ENCODE measurements around the gene UTP11.

UTP11 gene

DNA sequence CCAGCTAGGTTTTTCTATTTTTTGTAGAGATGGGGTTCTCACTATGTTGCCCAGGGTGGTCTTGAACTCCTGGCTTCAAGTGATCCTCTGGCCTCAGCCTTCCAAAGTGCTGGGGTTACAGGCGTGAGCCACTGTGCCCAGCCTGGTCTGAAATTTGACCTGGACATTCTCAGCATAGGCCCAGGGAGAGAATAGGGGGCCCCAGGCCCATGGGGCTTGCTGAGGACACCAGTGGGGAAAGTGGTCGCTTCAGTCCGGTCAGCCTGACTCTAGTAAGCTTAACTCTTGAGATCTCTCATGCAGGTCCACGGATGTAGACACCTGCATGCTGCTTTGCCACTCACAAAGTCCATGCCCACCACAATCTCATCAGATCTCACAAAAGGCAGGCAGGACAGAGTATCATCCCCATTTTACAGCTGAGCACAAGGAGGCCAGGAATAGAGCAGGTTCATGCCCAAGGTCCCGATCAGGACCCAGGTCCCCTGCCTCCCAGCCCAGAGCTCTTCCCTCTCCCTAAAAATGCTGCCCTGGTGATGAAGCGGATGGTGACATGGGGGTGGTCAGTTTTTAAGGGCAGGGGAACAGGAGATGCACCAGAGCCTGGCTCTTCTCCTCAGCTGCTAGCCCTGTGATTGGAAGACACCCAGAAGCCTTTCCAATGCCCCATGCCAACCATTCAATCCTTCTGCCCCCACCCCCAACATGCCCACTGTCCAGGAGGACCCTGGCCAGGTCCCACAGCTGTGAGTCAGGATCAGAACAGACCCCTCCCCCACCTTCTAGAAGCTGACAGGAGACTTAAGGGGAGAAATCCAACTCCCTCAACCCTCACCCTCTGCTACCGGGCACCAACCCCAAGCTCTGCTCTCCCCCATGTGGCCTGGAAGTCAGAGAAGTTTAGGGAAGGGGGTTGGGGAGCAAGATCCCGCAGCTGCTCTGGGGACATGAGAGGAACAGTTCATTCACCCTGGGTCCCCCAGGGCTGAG lies 9.0 kb upstream of the UTP11 start:
- no peak for DNase-seq

DNA sequence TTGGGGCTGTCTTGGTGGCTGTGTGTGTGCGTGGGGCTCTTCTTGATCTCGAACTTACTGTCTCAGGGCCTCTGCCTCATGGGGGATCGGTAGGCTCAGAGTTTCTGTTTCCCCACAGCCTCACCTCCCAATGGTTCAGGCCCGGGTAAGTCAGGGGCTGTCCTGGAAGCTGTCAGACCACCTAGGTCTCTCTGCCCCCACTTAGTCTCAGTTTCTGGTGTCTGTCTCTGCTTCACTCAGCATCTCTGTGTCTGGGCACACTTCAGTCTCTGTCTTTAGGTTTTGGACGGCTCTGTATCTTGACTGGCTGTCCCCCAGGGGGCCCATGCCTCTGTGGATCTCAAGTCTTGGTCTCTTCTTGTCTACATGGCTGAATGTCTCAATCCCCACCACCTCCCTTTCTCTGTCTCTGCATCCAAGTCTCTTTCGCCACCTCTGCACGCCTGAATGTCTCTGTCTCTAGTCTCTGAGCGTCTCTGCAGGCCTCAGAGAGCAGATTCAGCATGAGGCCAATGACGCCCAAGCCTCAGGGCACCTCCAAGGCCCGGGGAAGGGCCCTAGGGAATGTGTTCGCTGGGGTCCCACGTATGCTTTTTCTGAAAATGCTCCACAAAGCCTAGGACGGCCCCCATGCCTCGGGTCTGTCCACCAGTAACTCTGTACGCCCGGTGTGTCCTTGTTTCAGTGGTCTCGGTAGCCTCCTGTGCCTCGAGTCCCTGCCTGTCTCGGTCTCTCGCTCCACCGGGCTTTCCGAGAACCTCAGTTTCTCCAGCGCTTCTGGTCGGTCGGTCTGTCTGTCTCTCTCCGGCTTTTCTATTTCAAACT lies 8.0 kb upstream of the UTP11 start:
- no peak for DNase-seq

DNA sequence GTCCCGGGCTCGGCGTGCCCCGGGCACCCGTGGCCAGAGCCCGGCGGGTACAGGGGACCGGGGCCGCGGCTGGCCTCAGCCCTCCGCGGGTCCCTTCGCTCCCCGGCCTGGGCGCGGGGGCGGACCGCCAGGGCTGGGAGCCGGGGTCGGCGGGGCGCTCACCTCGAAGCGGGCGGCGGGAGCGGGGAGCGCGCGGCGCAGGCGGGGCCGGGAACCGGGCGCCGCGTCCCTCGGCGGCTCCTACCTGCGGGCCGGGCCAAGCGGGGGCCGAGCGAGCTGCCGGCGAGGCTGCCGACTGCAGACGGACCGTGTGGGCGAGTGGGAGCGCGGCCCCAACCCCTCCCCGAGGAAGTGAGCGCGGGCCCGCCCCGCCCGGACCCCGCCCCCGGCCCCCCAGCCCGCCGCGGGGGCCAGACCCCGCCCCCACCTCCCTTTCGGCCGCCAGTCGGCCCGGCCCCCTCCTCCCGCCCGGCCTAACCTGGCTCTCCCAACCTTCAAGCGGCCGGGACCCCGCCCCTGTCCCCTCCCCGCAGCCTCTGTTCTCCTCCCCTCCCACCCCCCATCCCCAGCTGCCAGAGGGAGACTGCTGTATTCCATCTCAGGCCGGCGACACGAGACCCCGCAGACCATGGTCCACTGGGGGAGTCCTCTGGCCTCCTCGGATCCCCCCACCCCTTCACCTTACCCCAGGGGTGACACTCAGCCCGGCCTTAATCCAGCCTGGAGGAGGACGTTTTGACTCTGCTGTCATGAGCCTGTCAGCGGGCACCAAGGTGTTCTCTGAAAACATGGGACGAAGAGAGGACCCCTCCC lies 7.1 kb upstream of the UTP11 start, which contains the start of gene FHL3:
Gene FHL3, minus strand, starts transcription at position 320 of the 813 bp plus-strand sequence. CDS start 6,102 bp downstream, outside the sequence.
- peak; percentile 98 for DNase-seq

DNA sequence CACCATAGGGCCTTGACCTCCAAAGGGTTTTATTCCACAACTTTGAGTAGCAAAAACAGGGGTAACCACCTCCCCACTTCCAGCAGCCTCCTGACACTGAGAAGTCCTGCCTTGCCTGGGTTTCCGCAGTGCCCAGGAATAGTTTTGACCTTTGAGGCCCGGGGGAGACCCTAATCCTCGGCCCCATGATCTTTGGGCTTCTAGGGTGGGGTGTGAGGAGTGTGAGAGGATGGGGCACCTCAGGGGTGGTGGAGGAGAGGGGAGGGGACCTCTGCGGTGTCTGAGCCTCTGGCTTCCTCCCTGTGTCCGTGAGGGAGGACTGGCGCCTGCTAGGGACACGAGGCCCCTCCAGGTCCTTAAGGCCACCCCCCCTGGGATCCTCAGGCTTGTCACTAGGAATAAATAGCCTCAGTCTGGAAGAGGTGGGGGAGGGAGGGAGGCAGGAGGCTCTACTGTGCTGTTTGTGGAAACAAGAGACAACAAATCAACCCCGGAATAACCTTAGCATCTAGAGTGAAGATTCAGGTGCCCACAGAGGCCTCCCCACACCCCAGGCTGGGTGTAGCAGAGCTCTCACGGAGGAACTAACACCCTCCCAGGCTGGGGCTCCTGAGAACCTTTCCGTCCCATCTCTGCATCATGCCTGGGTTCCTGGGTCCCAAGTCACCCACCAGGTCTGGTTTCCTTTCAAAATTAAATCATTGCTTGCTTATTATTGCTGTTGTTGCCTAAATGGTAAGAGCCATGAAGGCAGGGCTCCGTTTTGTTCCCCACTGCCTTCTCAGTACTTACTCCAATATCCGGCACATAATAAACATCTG lies 6.3 kb upstream of the UTP11 start:
- DNase-seq, result no peak

DNA sequence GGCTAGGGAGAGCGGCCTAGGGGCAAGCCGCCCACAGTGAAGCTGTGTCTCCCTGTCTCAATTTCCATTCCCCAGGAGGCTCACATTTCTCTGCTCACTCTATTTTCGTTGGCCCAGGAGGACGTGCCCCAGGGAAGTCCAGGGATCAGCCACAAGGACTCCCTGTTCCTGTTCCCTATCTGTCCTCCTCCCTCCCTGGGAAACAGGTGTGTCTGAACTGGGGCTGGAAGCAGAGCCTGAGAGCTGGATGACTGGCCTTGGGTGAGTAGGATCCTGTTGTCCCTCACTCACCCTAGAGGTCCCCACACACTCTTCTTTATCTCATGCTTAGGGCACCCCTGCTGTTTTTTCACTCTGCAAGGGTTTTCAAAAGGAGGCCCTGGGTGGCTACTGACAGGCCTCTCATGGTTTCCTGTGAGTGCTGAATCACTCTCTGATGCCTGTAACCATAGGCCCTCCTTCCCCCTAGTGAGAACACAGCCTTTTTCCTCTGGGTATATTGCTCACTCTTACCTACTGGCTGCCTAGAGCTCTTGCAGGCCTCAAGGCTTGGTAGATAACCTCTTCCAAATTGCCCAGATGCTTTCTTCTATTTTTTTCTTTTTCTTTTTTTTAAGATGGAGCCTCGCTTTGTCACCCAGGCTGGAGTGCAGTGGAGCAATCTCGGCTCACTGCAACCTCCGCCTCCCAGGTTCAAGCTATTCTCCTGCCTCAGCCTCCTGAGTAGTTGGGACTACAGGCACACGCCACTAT lies 3.3 kb upstream of the UTP11 start:
- DNase-seq, result no peak

DNA sequence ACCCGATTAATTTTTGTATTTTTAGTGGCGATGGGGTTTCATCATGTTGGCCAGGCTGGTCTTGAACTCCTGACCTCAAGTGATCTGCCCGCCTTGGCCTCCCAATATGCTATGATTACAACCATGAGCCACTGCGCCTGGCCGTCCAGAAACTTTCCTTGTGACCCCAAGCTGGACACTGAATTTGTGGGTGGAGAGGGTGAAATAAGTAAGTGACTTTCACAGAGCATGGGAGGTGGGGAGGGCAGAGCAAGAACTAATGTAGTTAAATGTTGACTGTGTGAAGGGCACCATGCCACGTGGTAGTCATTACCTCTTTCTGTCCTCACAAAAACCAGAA lies 2.7 kb upstream of the UTP11 start:
- DNase-seq, result no peak

DNA sequence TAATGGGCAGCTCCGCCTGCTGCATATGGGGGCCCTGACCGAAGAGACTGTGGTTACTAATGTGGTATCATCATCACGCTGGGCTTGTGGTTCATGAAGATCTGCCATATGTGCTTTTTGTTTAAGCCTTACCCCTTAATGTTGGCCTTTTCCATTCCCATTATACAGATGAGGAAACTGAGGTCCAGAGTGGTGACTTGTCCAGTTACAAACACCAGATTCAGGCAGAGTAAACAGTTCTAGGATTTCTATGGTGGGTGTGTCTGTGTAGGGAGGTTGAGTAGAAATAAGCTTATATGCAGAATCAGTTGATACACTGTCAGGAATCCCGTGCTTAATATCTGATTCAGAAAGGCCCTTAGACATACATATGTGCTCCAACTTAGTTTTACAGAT lies 691 bp downstream of the UTP11 start:
- DNase-seq, result no peak

DNA sequence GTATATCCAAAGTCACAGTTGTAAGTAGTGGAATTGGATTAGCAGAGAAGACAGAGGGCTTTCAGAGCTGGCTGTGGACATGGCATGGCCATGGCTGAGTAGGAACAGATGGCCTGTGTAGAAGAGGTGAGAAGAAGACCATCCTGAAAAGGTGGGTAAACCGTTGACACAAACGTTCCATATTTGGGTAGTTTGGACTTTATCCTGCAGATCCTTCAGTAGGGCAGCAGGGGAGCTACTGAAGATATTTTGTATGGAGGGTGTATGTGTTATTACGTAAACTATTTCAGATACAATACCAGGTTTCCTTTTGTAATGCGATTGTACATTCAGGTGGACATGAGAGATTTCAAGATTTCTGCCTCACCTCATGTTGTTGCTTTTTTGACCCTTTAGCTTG lies 1.6 kb downstream of the UTP11 start:
- DNase-seq, result no peak

DNA sequence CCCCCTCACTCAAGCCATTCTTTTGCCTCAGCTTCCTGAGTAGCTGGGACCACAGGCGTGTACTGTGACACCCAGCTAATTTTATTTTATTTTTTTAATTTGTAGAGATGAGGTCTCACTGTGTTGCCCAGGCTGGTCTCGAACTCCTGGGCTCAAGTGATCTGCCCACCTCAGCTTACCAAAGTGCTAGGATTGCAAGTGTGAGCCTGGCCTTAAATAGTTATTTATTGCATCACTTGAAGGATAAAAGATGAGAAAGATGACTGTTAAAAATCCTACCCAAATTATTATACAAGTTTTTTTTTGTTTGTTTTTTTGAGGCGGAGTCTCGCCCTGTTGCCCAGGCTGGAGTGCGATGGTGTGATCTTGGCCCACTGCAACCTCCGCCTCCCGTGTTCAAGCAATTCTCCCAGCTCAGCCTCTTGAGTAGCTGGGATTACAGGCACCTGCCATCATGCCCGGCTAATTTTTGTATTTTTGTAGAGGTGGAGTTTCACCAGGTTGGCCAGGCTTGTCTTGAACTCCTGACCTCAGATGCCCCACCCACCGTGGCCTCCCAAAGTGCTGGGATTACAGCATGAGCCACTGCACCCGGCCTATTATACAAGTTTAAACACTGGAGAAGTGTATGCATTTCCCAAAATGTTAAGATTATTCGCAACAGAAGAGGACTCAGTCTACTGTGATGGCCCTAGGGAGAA lies 2.3 kb downstream of the UTP11 start:
- DNase-seq, result no peak

DNA sequence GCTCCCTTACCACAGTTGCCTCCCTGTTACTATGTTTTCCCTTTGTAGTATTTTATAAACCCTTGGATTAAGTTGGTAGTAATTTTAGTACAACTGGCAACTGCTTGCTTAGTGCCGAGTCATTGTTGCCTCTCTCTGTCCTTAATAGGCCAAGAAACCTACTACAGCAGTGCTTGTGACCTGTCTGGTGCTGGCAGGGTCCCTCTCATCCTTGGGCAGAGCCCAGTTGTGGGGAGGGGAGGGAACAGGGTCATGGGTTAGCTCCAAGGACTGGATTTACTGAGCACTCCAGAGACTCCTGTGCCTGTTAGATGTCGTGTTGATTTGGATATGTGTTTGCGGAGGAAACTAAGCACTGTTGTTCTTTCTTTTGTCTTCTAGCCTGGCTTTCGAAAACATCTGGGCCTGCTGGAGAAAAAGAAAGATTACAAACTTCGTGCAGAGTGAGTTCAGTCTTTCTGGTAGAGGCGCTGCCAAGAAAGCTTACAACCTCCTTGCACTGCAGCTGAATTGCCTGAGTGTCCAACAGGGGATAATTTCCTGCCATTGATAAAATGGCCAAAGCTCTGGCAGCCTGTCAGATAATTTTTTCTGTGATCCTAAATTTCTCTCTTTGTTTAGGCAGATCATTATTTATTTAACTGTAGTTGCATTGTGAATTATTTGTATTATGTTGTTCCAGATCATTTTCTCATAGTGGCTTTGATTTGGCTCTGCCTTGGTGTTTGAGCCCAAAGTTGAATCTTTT lies 3.6 kb downstream of the UTP11 start:
- DNase-seq, result no peak

DNA sequence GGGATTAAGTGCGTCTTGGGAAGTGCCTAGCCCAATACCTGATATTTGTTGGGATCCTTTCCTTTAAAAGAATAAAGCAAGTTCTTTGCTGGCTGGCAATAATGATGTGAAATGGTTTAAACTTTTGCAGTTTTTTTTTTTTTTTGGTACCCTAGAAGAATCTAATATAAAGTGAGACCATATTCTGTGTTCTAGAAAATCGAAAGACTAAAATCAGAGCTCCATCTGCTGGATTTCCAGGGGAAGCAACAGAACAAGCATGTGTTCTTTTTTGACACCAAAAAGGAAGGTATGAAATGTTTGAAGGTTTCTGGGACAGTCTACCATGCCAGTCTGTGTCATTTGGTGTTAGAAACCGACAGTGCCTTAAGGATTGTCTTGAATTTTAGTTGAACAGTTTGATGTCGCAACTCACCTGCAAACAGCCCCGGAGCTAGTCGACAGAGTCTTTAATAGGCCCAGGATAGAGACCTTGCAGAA lies 6.4 kb downstream of the UTP11 start:
- DNase-seq, result peak; percentile 98

DNA sequence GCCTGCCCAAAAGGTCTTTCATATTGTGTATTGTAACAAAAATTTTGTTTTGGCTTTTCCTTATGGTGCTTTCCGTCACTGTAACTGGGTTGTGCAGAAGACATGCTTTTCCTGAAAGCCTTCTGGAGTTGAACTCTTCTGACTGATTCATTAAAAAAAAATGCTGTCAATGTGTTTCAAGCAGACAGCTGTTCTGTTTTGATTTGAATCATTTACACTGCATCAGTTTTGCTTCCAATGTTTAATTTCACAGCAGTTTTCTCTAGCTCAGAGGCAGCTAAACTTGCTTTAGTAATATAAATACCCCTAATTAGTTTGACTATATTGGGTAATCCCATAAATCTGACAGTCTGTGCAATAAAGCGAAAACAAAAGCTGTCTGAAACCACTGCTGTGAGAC lies 7.9 kb downstream of the UTP11 start:
- DNase-seq, result no peak

DNA sequence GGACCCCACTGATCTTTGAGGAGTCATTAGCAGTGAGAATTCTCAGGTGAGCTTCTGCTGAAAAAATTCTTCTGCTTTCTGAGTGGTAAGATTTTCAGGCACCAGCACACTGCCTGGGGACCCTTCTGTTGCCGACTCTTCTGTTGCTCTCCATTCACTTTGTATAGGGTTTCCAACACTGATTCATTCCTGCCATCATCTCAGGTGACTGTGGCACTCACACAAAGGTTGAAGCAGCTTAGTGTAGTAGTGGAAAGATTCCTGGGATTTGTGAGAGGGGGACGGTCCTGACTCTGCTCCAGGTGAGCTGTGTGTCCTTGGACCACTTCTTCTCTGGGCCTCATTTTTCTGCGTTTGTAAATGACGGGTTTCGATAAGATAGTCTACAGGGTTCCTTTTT lies 9.4 kb downstream of the UTP11 start:
- no peak for DNase-seq

DNA sequence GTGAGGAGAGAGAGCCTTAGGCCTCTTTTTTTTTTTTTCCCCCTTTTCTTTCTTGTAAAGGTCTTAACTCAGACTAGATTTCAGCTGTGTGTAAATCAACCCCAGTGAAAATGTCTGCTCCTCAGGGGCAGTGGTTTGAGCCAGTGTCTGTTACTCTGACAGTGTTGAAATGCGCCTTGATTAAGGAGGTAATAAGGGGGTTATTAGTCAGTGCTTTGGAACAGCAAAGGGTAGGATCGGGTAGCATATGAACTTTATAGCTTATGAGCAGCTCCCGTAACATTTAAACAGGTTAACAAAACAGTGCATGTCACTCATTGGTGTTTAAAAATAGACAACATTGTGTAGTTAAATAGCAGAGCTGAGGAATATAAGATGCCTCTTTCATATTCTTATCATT lies 10.3 kb downstream of the UTP11 start:
- DNase-seq, result no peak

DNA sequence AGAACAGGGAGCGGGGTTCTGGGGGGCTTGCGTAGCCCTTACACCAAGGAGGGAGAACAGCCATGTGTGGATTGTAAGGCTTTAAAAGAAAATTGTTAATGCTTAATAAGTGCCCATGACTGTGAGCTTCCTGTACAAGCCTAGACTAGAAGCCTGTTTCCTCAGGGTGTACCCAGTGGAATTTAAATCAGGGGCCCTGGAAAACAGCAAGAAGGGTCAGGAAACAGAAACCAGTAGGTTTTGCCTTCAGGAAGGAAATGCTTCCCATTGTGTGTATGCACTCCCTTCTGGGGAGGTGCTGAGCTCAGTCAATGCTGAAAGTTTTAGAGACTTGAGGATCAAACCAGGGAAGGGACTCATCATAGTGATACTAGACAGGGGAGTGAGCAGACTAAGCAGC lies 12.7 kb downstream of the UTP11 start:
- DNase-seq, result no peak

DNA sequence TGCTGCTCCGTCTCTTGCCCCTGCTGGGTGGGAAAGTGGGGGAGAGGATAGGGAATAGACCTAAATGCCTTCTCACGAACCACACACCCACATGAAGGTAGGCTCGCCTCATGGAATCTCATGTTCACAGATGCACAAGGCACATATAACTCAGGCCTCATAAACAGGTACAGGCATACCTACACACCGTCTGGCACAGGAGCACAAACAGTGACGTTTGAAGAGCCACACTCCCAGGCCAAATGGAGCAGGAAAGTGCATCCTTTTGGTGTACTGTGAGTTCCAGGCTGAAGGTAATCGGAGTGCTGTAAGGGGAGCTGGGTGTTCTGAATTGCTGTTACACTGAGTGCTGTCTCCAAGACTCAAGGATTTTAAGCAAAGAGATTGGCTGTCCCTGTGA lies 13.1 kb downstream of the UTP11 start:
- no peak for DNase-seq

DNA sequence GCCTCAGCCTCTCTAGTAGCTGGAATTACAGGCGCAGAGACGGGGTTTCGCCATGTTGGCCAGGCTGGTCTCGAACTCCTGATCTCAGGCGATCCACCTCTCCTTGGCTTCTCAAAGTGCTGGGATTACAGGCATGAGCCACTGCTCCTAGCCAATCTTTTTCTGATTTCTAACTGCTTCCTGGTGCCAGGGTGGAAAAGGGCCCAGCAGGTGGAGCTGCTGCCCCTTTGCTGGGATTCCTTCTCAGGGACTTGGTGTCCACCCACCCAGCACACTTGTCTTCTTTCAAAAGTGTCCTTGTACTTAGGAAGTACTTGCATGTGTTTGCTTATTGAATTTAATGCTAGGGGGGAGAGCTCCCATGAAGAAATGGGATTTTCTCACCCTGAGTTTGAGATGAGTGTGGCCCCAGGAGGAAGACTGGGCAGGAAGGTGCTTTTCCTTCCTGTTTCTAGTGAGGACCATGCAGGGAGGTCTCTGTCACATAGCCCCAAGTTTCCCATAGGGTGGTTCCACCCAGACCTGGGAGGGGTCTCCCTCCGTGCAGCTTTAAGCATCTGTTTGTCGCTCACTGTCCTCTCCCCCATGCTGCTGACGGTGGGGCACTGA lies 14.2 kb downstream of the UTP11 start:
- DNase-seq, result peak; percentile 100

DNA sequence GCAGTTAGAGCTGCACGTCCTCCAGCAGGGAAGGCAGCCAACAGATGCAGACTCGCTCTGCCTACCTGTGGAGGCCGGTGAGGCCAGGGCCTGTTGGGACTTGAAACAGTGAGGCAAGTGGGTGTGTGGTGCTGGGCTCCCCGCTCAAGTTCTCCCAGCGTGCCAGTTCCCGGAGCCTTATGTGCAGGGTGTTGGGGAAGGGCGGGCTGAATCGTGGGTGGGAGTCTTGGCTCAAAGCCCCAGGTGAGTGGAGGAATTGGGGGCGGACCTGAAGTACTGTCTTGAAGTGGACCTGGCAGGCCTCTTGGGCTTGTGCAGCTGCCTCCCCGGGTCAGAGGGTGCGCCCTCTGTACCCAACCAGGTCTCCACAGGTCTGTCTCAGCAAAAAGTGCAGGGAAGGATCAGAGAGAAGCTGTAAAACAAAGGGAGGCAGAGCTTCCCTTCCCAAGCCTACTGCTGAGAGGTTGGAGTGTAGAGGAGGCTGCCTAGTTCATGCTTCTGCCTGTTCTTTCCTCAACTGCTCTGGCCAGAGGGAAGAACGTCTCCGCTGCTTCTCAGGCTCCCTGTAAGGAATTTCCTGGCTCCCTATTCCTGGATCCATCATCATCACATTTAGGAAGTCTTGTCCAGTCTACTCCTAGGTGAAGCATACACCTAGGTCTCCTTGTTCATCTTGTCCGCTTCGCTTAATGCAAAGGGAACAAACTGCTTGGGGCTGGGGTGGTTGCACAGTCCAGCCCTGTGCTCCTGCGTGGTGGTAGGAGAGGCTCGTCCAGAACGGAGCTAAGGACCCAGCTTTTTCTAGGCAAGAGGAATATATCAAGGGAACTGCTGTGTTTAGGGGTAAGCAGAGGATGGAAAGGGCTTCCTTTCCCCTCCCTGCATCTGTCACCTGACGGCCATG lies 14.9 kb downstream of the UTP11 start:
- peak; percentile 98 for DNase-seq
